Neural crest cell (in vitro differentiated cells): ENCODE results near the gene FOXF1. TPM values are rescaled to one million over a fixed set of nuclear protein-coding genes. Genes with fewer than 3 reads are reported as not detected.

ENCODE experiments used
- DNase-seq: peaks from one replicate; pipeline ENCODE4 v3.0.0; 2021; ENCODE audit warnings: low read depth, mixed read lengths, low spot score
- H3K27ac Mint-ChIP-seq: one replicate; pipeline ENCODE4 v1.8.0; 2021; ENCODE audit warnings: mild to moderate bottlenecking, mixed read lengths; ENCODE audit not compliant: unreplicated experiment
- H3K27me3 Mint-ChIP-seq: 2 replicates; pipeline ENCODE4 v1.8.0; 2021; ENCODE audit warnings: low read depth, mild to moderate bottlenecking, mixed read lengths
- H3K36me3 Mint-ChIP-seq: 2 replicates; pipeline ENCODE4 v1.8.0; 2021; ENCODE audit warnings: low read depth, mild to moderate bottlenecking, mixed read lengths
- H3K4me1 Mint-ChIP-seq: 2 replicates; pipeline ENCODE4 v1.8.0; 2021; ENCODE audit warnings: mixed read lengths
- H3K4me3 Mint-ChIP-seq: one replicate; pipeline ENCODE4 v1.8.0; 2021; ENCODE audit warnings: mild to moderate bottlenecking, mixed read lengths
- H3K9me3 Mint-ChIP-seq: 2 replicates; pipeline ENCODE4 v1.8.0; 2021; ENCODE audit warnings: mixed read lengths
- total RNA-seq: library from RNA; stranded (reverse); gene quantifications from 2 replicates; pipeline ENCODE4 v1.2.1, GENCODE V29; 2021
- TF ChIP-seq, protein P1 (sequence below): fragments of 200-600 bp; sonication (generic); conservative IDR thresholded peaks from 2 replicates; pipeline ENCODE4 v1.5.0; 2021; ENCODE audit warnings: antibody characterized with exemption, mild to moderate bottlenecking

FOXF1 gene
- total RNA-seq, 1 donor from 2014 or later: not detected

DNA sequence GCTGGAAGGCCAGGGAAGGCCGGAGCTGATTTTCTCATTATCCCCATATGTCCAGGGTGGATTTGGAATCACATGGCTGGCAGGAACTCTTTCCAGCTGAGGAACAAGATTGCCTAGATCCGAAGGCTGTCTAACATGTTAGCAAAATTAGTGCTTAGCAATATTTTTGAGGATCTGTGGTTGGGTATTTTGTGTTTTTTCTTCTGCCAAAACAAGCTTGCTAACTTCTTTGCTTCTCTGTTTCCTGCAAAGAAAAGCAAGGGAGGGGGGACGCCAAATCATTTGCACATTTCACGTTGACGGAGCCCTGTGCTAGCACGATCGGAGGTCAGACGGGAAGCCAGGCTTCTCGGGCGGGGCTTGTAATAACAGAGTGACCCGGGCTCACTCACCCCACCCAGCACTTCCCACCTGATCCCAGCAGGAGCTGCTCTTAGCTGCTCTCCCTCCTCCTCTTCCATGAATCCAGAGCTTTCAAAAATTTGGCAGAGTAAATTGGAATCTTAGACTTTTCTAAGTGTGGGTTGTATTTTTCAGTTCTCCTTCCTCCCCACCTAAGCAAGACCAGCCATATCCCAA, 33.3 kb upstream of the FOXF1 start:
- no peak overlapping the region for H3K27ac Mint-ChIP-seq
- TF ChIP-seq, protein P1, sequence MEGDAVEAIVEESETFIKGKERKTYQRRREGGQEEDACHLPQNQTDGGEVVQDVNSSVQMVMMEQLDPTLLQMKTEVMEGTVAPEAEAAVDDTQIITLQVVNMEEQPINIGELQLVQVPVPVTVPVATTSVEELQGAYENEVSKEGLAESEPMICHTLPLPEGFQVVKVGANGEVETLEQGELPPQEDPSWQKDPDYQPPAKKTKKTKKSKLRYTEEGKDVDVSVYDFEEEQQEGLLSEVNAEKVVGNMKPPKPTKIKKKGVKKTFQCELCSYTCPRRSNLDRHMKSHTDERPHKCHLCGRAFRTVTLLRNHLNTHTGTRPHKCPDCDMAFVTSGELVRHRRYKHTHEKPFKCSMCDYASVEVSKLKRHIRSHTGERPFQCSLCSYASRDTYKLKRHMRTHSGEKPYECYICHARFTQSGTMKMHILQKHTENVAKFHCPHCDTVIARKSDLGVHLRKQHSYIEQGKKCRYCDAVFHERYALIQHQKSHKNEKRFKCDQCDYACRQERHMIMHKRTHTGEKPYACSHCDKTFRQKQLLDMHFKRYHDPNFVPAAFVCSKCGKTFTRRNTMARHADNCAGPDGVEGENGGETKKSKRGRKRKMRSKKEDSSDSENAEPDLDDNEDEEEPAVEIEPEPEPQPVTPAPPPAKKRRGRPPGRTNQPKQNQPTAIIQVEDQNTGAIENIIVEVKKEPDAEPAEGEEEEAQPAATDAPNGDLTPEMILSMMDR: no peak
- H3K4me3 Mint-ChIP-seq: no peak overlapping the region
- DNase-seq: no peak
- H3K9me3 Mint-ChIP-seq: no peaks in the 10 kb centered on the region
- H3K4me1 Mint-ChIP-seq: peaks cover 21% of the 10 kb centered on the region
- peaks cover 68% of the 10 kb centered on the region for H3K27me3 Mint-ChIP-seq
- no peaks in the 10 kb centered on the region for H3K36me3 Mint-ChIP-seq

DNA sequence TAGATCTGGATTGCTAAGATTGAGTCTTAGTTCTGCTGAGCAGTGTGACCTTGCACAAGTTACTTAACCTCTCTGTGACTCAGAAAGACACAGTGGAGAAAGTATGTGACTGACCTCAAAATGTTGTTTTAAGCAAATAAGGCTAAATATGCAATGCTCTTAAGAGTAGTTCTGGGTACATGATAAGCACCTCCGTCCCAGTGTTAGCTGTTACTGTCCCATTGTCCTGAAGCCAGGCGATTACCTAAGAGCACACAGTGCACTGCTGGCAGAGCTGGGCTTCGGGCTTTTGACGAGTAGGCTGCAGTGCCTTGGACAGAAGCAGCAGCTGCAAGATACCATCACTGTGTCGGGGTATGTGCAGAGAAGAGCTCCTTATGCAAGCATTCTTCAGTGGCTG, 32.7 kb upstream of the FOXF1 start:
- no peak overlapping the region for H3K4me3 Mint-ChIP-seq
- H3K27me3 Mint-ChIP-seq: peaks cover 67% of the 10 kb centered on the region
- TF ChIP-seq, protein P1: no peak
- DNase-seq: no peak
- no peak overlapping the region for H3K27ac Mint-ChIP-seq
- peaks cover 21% of the 10 kb centered on the region for H3K4me1 Mint-ChIP-seq
- H3K9me3 Mint-ChIP-seq: no peaks in the 10 kb centered on the region
- no peaks in the 10 kb centered on the region for H3K36me3 Mint-ChIP-seq

DNA sequence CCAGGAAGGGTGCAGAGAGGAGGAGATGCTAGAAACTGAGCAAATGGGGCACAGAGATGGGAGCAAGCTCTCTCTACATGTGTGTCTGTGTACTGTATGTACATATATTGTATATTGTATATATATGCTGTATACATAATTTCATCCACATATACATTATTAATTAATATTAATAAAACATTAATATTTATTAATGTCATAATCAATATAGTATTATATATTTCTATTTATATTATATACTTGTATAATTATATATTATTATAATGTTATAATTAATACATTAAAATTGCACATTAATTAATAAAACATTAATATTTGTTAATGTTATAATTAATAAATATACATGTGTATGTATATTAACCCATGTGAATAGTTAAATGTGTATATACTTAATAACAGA, 31.5 kb upstream of the FOXF1 start:
- Mint-ChIP-seq H3K36me3 (no peaks in the 10 kb centered on the region), H3K27ac (no peak overlapping the region), H3K4me3 (no peak overlapping the region), H3K9me3 (no peaks in the 10 kb centered on the region), H3K27me3 (peaks cover 68% of the 10 kb centered on the region), H3K4me1 (peaks cover 21% of the 10 kb centered on the region)
- DNase-seq: no peak
- TF ChIP-seq, protein P1: no peak

DNA sequence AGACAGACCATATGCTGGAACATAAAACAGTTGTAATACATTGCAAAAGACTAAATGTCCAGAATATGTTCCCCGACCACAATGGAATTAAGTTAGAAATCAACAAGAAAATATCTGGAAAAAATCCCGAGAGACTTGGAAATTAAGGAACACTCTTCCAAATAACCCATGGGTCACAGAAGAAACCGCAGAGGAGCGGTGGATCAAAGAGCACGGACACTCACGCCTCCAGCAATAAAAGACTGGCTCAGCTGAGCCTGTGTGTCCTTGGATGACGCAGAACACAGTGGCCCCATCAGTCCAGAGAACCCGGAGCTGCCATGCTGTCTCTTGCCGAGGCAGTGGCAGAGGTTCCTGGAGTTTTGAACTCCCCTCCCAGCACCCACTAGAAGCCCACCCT, 30.9 kb upstream of the FOXF1 start:
- Mint-ChIP-seq H3K4me3 (no peak overlapping the region), H3K9me3 (peaks cover 2% of the 10 kb centered on the region), H3K27me3 (peaks cover 68% of the 10 kb centered on the region), H3K36me3 (no peaks in the 10 kb centered on the region), H3K27ac (no peak overlapping the region), H3K4me1 (peaks cover 21% of the 10 kb centered on the region)
- TF ChIP-seq, protein P1: no peak
- DNase-seq: no peak

DNA sequence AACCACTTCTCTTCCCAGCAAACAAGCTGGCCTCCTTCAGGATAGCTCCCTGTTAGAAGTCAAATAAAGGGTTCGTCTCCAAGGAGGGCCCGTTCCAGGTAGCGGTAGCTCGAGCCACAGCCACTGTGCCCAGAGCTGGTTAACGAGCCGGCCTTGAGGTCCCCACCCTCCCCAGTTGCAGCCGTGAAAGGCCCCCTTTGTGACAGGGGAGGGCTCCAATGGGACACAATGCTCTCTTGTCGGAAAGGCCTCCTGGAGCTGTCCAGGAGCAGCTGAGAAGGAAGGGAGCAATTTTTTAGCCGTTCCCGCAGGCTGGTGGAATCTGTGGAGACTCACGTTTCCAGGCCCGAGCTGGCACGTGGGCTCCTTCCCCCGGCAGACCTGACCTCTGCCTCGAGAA, 29.9 kb upstream of the FOXF1 start:
- DNase-seq: no peak
- TF ChIP-seq, protein P1: no peak
- Mint-ChIP-seq H3K9me3 (peaks cover 5% of the 10 kb centered on the region), H3K4me1 (peaks cover 21% of the 10 kb centered on the region), H3K27ac (no peak overlapping the region), H3K4me3 (no peak overlapping the region), H3K36me3 (peaks cover 3% of the 10 kb centered on the region), H3K27me3 (peaks cover 69% of the 10 kb centered on the region)
